ENCODE data around the gene GOLGA6L10.

The GOLGA6L10 gene

GRCh38 chr15:82298520-82298919 lies 50.8 kb downstream of the GOLGA6L10 start:
- DNase-seq (ENCODE audit: low spot score) = no peak

GRCh38 chr15:82298032-82298431 lies 51.2 kb downstream of the GOLGA6L10 start:
- DNase-seq (ENCODE audit: low spot score) = no peak

GRCh38 chr15:82297546-82297945 lies 51.7 kb downstream of the GOLGA6L10 start:
- no peak for DNase-seq (ENCODE audit: low spot score)

DNA sequence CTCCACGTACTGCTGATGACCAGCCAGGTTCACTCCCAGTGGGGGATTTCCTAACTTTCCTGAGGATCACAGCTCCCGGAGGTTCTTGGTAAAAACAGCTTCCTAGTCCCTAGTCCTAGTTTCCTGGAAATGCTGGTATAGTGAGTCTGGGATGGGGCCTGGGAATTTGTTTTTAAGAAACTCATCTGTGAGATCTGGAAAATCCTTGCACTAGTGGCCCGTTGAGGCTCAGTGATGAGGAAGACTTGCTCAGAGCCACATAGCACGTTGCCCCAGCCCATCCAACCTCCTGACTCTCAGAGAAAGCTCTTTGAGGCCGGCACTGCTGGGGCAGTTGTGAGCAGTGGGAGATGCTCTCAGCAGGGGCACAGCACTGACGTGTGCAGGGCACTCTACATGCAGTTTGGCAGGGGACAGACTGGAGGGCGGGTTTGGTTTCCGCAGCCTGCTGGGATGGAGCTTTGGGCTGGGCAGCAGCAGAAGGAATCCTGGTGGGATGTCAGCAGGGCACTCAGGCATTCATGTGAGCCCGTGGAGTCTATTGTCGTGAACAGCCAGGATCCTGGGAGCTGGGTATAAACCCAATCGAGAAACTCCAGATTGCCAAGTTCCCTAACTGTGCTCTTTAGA lies 55.1 kb downstream of the GOLGA6L10 start:
- DNase-seq (ENCODE audit: low spot score) = no peak

GRCh38 chr15:82292271-82292670 lies 57.0 kb downstream of the GOLGA6L10 start:
- no peak for DNase-seq (ENCODE audit: low spot score)

All from pons (tissue), 1 donor.